ENCODE results near the gene DENND1A.

DENND1A gene

DNA sequence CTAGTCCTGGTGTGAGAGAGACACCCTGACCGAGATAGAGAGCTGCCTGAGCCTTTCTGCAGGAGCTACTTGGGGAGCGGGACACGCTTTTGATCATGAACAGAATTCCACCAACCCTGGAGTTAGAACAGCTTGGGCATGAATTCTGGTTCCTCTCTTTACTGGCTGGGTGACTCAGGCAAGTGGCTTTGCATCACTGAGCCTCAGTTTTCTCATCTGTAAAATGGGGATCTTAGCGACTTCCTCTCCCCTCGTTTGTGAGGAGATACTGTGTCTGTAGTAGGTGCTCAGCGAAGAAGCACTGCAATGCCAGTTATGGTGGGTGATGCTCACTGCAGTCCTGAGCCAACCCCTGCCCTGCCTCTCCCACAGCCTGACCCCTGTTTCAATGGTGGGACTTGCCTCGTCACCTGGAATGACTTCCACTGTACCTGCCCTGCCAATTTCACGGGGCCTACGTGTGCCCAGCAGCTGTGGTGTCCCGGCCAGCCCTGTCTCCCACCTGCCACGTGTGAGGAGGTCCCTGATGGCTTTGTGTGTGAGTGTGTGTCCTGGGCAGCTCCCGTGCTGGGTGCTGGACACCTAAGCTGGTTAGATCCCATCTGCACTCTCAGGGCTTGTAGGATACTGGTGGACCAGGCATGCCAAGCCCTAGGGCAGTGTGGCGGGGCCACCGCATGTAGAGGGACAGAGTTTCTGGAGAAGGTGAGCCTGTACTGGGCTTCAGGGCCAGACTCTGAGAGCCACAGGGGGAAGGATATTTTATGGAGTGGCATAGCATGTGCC is 557.9 kb downstream of the DENND1A start:
- TF ChIP-seq, protein P1, sequence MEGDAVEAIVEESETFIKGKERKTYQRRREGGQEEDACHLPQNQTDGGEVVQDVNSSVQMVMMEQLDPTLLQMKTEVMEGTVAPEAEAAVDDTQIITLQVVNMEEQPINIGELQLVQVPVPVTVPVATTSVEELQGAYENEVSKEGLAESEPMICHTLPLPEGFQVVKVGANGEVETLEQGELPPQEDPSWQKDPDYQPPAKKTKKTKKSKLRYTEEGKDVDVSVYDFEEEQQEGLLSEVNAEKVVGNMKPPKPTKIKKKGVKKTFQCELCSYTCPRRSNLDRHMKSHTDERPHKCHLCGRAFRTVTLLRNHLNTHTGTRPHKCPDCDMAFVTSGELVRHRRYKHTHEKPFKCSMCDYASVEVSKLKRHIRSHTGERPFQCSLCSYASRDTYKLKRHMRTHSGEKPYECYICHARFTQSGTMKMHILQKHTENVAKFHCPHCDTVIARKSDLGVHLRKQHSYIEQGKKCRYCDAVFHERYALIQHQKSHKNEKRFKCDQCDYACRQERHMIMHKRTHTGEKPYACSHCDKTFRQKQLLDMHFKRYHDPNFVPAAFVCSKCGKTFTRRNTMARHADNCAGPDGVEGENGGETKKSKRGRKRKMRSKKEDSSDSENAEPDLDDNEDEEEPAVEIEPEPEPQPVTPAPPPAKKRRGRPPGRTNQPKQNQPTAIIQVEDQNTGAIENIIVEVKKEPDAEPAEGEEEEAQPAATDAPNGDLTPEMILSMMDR (IDR thresholded peaks at IDR 0.05) = no peak

DNA sequence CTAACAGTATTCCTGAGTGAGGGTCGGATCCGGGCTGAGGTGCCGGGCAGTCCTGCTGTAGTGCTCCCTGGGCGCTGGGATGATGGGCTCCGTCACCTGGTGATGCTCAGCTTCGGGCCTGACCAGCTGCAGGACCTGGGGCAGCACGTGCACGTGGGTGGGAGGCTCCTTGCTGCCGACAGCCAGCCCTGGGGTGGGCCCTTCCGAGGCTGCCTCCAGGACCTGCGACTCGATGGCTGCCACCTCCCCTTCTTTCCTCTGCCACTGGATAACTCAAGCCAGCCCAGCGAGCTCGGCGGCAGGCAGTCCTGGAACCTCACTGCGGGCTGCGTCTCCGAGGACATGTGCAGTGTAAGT is 558.7 kb downstream of the DENND1A start:
- TF ChIP-seq, protein P1 (IDR thresholded peaks at IDR 0.05) = no peak

DNA sequence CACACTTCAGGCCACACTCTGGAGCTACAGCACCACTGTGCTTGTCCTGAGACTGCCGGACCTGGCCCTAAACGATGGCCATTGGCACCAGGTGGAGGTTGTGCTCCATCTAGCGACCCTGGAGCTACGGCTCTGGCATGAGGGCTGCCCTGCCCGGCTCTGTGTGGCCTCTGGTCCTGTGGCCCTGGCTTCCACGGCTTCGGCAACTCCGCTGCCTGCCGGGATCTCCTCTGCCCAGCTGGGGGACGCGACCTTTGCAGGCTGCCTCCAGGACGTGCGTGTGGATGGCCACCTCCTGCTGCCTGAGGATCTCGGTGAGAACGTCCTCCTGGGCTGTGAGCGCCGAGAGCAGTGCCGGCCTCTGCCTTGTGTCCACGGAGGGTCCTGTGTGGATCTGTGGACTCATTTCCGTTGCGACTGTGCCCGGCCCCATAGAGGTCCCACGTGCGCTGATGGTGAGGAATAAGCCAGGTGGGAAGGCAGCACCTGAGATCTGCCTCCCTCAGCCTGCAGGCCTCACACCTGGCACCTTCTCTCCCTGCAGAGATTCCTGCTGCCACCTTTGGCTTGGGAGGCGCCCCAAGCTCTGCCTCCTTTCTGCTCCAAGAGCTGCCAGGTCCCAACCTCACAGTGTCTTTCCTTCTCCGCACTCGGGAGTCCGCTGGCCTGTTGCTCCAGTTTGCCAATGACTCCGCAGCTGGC is 559.2 kb downstream of the DENND1A start:
- TF ChIP-seq, protein P1 (IDR thresholded peaks at IDR 0.05) = no peak

DNA sequence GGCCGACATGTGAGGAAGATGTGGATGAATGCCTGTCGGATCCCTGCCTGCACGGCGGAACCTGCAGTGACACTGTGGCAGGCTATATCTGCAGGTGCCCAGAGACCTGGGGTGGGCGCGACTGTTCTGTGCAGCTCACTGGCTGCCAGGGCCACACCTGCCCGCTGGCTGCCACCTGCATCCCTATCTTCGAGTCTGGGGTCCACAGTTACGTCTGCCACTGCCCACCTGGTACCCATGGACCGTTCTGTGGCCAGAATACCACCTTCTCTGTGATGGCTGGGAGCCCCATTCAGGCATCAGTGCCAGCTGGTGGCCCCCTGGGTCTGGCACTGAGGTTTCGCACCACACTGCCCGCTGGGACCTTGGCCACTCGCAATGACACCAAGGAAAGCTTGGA is 559.8 kb downstream of the DENND1A start:
- TF ChIP-seq, protein P1 (IDR thresholded peaks at IDR 0.05) = no peak

DNA sequence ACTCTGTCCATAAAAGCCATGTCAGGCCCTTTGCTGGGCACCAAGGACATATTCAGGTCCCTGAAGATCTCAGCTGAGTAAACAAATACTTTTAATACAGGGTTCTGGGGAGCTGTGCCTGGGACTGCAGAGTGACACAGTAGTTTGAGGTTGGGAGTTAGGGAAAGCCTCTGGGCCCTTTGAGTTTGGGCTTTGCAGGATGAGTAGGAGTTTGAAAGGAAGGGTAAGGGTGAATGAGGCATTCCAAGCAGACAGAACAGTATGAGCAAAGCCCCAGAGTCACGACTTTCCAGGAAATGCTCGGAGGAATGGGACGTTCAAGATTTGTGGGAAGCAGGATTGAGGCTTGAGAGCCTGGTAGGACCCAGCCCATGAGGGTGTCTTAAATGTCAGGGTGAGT is 560.6 kb downstream of the DENND1A start:
- TF ChIP-seq, protein P1 (IDR thresholded peaks at IDR 0.05) = no peak

DNA sequence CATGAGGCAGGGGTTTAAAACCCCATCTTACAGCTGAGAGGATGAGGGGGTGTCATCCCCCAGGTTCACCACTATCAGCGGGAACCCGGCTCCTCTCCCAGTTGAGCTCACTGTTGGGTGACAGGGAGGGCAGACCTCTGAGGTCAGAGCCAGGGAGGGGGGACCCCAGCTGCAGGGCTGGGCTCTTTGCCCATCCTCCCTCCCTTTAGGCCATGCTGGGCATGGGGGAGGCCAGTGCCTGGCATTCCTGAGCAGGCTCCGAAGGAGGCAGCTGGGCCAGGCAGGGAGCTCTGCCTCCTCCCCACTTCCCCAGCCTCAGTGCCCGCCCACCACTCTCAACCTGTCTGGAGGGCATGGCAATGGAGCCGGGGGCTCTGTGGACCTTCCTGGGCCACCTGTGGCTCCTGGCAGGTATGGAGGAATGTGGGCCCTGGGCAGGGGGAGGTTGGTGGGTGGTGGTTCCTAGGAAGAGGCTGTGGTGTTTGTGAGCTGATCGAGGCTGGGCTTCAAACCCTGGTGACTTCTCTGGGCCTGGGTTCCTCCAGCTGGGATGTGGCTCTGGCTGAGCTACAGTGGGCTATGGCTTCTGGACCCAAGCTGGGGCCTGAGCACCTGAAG is 561.3 kb downstream of the DENND1A start:
- TF ChIP-seq, protein P1 (IDR thresholded peaks at IDR 0.05) = no peak

DNA sequence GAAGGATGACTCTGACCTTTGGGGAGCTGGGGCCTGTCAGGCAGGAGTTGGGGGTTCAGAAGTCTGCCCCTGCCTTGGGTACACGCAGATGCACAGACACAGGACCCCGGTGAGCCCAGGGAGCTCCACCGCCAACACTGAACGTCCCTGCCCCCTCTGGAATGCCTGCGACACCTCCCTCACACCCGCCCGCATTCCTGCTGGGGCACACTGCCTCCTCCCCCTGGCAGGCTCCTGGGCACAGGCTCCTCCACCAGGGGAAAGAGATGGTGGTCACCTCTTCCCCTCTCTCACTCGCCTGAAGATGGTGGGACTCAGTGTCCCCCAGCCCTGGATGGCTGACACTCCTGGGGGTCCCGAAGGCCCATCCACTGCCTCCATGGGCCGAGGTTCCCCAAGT is 561.9 kb downstream of the DENND1A start:
- TF ChIP-seq, protein P1 (IDR thresholded peaks at IDR 0.05) = no peak

Measured in LNCAP (cell line).